ENCODE measurements around the gene PRODH. TPM values are rescaled to one million over a fixed set of nuclear protein-coding genes. Genes with fewer than 3 reads are reported as not detected.
"Not testable (repeated sequence)": the region's sequence is repeated elsewhere in the genome, so short reads cannot be mapped to it uniquely, and the experiment has no call there.

Gene PRODH
- total RNA-seq, 1 experiment from 2014 or later: 1.1 TPM

DNA sequence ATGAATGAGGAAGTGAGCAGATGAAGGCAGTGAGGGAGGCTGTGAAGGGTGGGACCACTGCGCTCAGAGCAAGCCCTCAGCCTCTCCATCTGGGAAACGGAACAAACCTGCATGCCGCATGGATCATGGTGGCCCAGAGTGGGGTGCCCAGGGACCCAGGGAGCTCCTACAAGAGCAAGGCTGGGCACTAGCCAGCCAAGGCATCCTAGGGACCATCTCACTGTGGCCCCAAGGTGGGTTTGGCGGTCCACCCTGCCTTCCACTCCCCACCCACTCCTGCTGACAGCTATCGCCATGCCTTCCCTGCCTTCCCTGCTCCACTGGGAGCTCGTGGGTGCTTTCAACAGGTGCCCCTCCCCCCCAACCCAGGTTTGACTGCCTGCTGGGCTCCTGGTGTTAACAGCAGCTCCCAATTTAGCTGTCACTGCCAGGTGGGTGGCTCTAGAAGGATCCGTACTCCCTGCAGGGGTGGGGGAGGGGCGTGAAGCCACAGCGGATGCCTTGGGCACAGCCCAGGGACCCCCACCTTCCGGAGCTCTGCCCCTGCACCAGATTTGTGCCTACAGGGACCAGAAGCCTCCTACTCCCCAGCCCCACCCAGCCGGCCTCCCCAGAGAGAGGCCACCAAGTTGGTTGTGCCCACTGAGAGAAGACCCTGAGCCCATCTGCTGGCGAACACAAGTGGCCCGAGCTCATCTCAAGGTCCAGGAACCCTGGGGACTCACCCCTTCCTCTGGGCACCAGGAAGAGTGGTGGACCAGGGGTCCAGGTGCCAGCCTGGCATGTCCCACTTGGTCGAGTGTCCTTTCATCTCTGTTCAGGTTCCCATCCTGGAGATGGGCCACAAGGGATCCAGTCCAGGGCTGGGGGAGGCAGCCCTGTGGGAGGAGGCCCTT is 29.7 kb upstream of the PRODH start:
- Histone ChIP-seq H3K27me3 (ENCODE audit: insufficient read depth, low read depth) (peaks cover 3% of the 10 kb centered on the region; the same call in 1 of the 2 replicates), H3K9me2 (ENCODE audit: insufficient read depth) (no peaks in the 10 kb centered on the region), H3K36me3 (ENCODE audit: low read depth) (no peaks in the 10 kb centered on the region), H3K27ac (no peak overlapping the region), H3F3A (ENCODE audit: insufficient read depth, low read depth) (no peaks in the 10 kb centered on the region), H3K79me2 (ENCODE audit: low read depth) (no peaks in the 10 kb centered on the region), H2AFZ (no peak overlapping the region), H3K9me3 (ENCODE audit: insufficient read depth, low read depth) (no peaks in the 10 kb centered on the region), H3K4me3 (no peak overlapping the region), H3K4me1 (replicated peaks; ENCODE audit: insufficient read depth) (no peaks in the 10 kb centered on the region), H3K4me2 (no peak overlapping the region), H4K20me1 (ENCODE audit: insufficient read depth) (no peaks in the 10 kb centered on the region)
- ChIA-PET CTCF (no interaction called here), POLR2A (ENCODE audit: unreplicated experiment) (no interaction called here)
- no TSS peak for BruUV-seq (replicated peaks)
- TF ChIP-seq EZH2 (IDR thresholded peaks at IDR 0.05; ENCODE audit: low read depth) (no peak), CTCF (conservative IDR thresholded peaks at IDR 0.05) (no peak)
- intact Hi-C loops (cut with micrococcal nuclease; ENCODE audit: unreplicated experiment): no loop called here
- DNase-seq: no peak

GRCh38 chr22:18964501-18965265 is 28.6 kb upstream of the PRODH start:
- H3F3A ChIP-seq (ENCODE audit: insufficient read depth, low read depth); BruUV-seq (replicated peaks); H2AFZ ChIP-seq; H3K27ac ChIP-seq; H3K4me3 ChIP-seq; H3K9me2 ChIP-seq (ENCODE audit: insufficient read depth); H3K27me3 ChIP-seq (ENCODE audit: insufficient read depth, low read depth); POLR2A ChIA-PET (ENCODE audit: unreplicated experiment); H3K79me2 ChIP-seq (ENCODE audit: low read depth); DNase-seq; H3K4me1 ChIP-seq (replicated peaks; ENCODE audit: insufficient read depth); H3K4me2 ChIP-seq; H3K36me3 ChIP-seq (ENCODE audit: low read depth); H4K20me1 ChIP-seq (ENCODE audit: insufficient read depth); intact Hi-C loops (cut with micrococcal nuclease; ENCODE audit: unreplicated experiment); CTCF ChIA-PET; H3K9me3 ChIP-seq (ENCODE audit: insufficient read depth, low read depth): not testable (repeated sequence)

DNA sequence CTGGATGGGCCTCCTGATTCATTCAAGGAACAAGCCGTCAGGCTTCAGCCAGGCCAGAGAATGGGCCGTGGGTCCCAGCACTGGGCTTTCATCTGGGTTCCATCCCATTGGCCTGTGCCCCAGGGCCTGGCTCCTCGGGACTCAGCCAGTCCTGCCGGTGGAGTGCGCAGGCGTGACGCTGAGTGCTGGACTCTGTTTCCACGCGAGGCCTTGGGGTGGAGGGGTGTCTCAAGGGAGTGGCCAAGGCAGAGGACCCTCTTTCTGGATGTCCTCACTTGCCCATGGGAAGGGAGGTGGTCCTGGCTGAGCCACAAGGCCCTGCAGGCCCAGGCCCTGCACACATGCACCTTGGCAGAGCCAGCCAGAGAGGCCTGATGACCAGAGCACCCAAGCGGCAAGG is 28.0 kb upstream of the PRODH start:
- DNase-seq; POLR2A ChIA-PET (ENCODE audit: unreplicated experiment); CTCF ChIA-PET; BruUV-seq (replicated peaks); H3K9me2 ChIP-seq (ENCODE audit: insufficient read depth); H3F3A ChIP-seq (ENCODE audit: insufficient read depth, low read depth); H3K36me3 ChIP-seq (ENCODE audit: low read depth); H3K9me3 ChIP-seq (ENCODE audit: insufficient read depth, low read depth); H3K4me1 ChIP-seq (replicated peaks; ENCODE audit: insufficient read depth); H3K79me2 ChIP-seq (ENCODE audit: low read depth); H3K4me3 ChIP-seq; H3K4me2 ChIP-seq; H4K20me1 ChIP-seq (ENCODE audit: insufficient read depth); intact Hi-C loops (cut with micrococcal nuclease; ENCODE audit: unreplicated experiment); H2AFZ ChIP-seq; H3K27ac ChIP-seq; H3K27me3 ChIP-seq (ENCODE audit: insufficient read depth, low read depth): not testable (repeated sequence)

DNA sequence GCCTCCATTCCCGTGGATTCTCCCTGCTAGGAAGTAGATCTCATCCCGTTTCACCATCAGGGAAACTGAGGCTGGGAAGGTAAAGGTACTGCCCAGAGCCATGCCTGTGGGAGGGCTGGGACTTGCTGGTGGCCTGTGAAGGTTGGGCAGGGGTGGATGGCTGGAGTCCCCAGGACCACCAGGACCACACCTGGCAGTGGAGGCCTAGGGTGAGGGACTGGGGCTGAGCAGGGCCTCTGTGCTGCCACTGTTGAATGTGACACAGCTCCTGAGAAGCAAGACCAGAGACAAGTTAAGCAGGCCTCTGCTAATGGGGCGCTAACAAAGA is 26.2 kb upstream of the PRODH start:
- BruUV-seq (replicated peaks): no TSS peak
- intact Hi-C loops (cut with micrococcal nuclease; ENCODE audit: unreplicated experiment): no loop called here
- no peaks in the 10 kb centered on the region for H4K20me1 ChIP-seq (ENCODE audit: insufficient read depth)
- no peak overlapping the region for H3K4me2 ChIP-seq
- TF ChIP-seq EZH2 (IDR thresholded peaks at IDR 0.05; ENCODE audit: low read depth) (no peak), CTCF (conservative IDR thresholded peaks at IDR 0.05) (no peak)
- no peak overlapping the region for H3K27ac ChIP-seq
- H3K36me3 ChIP-seq (ENCODE audit: low read depth): no peaks in the 10 kb centered on the region
- H3K9me2 ChIP-seq (ENCODE audit: insufficient read depth): no peaks in the 10 kb centered on the region
- H2AFZ ChIP-seq: no peak overlapping the region
- no peaks in the 10 kb centered on the region for H3K9me3 ChIP-seq (ENCODE audit: insufficient read depth, low read depth)
- H3K4me3 ChIP-seq: no peak overlapping the region
- H3F3A ChIP-seq (ENCODE audit: insufficient read depth, low read depth): no peaks in the 10 kb centered on the region
- no peaks in the 10 kb centered on the region for H3K79me2 ChIP-seq (ENCODE audit: low read depth)
- H3K27me3 ChIP-seq (ENCODE audit: insufficient read depth, low read depth): 0 out of 2 replicates have a peak, but pooled peaks cover 3% of the 10 kb centered on the region
- DNase-seq: no peak
- ChIA-PET POLR2A (ENCODE audit: unreplicated experiment) (no interaction called here), CTCF (interaction anchor here (0.6 kb wide), 1 partner anchor 11 kb away, joined by 16 read pairs; no protein-coding TSS in a partner anchor)
- no peaks in the 10 kb centered on the region for H3K4me1 ChIP-seq (replicated peaks; ENCODE audit: insufficient read depth)

- H3F3A ChIP-seq (ENCODE audit: insufficient read depth, low read depth); H3K4me3 ChIP-seq; H3K9me2 ChIP-seq (ENCODE audit: insufficient read depth); H3K4me1 ChIP-seq (replicated peaks; ENCODE audit: insufficient read depth); H3K36me3 ChIP-seq (ENCODE audit: low read depth); BruUV-seq (replicated peaks); intact Hi-C loops (cut with micrococcal nuclease; ENCODE audit: unreplicated experiment); H3K27ac ChIP-seq; H3K27me3 ChIP-seq (ENCODE audit: insufficient read depth, low read depth); H2AFZ ChIP-seq; DNase-seq; CTCF ChIA-PET; POLR2A ChIA-PET (ENCODE audit: unreplicated experiment); H3K4me2 ChIP-seq; H3K79me2 ChIP-seq (ENCODE audit: low read depth); H3K9me3 ChIP-seq (ENCODE audit: insufficient read depth, low read depth); H4K20me1 ChIP-seq (ENCODE audit: insufficient read depth): not testable (repeated sequence)
Observed at GRCh38 chr22:18961632-18962307, 25.7 kb upstream of the PRODH start.

Measured in PC-9 (cell line).